COR-L47 (cell line): ENCODE results near the gene AFAP1L2.

Source experiments
- DNase-seq: peaks from one replicate; lab custom pipeline; 2025; lab: John Stamatoyannopoulos, UW

Gene AFAP1L2

GRCh38 chr10:114404171-114405010 is at the start of gene AFAP1L2:
Gene AFAP1L2 (minus strand): TSS chr10:114404502. CDS start chr10:114404455, 47 bp downstream.
- no peak for DNase-seq

DNA sequence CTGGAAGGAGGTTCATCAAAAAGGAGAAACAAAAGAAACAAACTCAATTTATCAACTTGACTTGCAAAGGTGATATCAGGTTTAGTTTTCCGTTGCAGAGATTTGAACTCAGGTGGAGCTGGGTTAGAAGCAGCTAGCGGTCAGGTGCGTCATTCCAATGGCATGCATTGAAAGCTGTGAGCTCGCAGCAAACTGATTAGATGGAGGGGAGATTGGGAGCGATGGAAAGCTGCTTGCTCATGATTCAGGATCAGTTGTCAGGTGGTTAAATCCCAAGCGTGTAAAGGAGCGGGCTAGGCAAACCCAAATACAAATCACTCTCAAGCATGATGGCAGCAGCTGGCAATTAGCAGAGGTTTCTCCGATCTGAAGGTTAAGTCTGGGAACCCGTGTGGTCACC is 49.3 kb upstream of the AFAP1L2 start:
- DNase-seq = no peak

DNA sequence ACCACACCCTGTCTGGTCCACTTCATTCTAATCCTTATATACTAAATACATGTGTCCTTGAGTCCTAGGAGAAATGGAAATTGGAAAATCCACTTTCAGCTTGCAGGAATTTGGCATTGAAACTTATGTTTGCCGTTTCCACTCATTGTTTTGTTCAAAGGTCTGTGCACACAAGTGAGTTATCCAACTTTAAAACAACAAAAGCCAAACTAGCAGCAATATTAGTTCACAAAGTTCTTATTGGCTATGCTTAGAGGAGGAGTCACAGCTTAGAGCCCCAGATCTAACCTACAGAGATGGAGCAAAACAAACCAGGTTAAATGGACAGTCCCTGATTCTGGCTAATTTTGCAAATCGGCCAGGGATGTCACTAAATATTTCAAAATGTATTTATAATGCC is 44.6 kb upstream of the AFAP1L2 start:
- no peak for DNase-seq

DNA sequence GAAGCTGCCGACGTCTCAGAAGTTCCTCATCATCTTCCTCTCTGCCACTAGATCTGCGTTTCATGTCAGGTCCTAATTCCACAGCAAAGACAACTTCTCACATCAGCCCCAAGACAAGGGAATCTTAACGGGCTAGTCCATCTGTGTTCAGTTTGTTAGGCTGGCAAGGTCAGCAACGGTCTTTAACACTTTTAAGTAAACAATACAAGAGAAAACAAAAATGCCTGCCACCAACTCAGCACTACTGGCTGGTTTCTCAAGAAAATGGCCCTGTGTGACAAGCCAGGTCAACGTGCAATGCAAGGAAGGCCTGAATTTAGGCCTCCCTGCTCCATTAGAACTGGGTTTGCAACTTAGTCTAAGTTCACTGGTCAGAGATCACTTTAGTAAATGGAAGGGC is 41.0 kb upstream of the AFAP1L2 start:
- no peak for DNase-seq

DNA sequence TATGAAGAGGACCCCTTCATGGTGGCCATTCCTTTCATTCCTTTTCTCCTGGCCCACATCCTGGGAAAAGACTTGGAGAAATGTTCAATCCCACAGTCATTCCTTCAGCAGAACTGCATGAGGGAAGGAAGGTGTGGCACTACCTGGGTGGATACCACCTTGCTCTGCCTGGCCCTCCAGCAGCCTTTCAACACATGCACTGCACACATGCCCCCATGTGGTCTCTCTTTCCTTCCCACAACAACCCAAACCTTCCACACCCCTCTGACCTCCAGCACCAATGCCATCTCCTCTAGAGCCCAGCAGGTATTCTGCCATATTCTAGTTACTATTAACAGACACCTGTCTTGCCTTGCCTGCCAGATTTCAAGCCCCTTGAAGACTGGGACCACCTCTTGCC is 40.5 kb upstream of the AFAP1L2 start:
- DNase-seq = no peak

DNA sequence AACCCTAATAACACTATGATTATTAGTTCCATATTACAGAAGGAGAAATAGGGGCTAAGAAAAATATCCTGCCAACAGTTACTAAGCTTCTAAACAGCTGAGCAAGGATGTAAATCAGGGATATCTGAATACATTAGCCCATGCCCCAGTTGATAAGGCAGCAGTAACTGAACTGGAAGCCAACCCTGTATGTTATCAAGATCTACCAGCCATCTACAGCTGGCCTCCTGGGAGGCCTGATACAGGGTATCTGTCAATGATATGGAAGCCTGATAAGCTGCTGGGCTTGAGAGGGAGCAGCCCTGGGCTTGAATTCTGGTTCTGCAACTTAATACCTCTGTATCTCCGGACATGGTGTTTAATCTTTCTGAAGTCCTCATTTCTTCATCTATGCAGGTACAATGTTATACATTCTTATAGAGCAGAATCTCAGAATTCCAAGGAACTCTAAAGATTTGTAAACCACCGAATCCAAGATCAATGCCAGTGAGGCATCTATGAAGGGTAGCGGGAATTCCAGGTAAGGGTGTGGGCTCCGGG is 37.9 kb upstream of the AFAP1L2 start:
- no peak for DNase-seq

DNA sequence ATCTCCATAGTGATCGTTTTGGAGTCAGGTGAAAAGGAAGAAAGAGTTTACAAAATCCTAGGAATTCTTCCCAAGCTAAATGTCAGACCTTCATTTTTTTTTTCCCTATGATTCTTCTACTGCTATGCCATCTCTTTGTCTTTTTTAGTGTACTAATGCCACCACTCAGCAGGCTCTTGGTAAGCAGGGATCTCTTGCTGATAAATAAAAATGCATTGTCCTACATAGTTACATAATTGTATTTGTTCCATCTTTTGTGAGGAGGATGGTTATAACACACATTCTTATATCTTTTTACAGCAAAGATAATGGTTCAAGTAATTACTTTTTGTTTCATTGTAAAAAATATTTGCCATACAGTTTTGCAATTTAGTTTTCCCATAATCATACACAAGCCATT is 36.8 kb upstream of the AFAP1L2 start:
- DNase-seq = no peak

DNA sequence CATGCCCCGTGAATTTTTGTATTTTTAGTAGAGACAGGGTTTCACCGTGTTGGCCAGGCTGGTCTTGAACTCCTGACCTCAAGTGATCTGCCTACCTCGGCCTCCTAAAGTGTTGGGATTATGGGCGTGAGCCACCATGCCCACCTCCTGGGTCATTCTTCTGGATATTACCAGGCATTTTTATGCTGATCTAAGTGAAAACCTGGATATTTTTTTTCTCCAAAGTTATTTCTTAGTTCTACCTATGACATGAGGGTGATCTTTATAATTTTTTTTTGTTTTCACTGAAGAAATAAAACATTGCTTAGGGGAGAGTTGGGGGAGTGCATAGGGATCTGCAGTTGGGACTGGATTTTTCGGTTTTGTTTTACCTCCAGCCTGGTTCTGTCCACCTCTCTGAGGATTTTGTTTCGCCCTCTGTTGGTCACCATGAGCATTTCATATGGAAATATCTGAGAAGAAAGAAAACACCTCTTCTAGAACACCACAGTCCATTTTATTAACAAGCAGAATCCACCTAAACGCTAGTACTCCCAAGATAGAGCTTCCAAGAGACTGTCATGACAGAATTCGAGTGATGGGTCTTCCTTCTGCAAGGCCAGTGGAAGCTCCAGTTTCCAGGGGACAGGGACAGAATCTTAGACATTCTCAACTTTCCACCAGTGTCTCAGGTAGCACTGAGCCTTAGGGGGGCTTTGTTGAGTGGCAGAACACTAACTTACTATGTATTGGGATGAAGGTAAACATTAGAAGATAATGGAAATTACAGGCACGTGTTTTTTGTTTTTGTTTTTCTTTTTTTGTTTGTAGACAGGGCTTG is 33.4 kb upstream of the AFAP1L2 start:
- DNase-seq = no peak

GRCh38 chr10:114436941-114437340 is 32.6 kb upstream of the AFAP1L2 start:
- DNase-seq = no peak

GRCh38 chr10:114432566-114433093 is 28.3 kb upstream of the AFAP1L2 start:
- no peak for DNase-seq

DNA sequence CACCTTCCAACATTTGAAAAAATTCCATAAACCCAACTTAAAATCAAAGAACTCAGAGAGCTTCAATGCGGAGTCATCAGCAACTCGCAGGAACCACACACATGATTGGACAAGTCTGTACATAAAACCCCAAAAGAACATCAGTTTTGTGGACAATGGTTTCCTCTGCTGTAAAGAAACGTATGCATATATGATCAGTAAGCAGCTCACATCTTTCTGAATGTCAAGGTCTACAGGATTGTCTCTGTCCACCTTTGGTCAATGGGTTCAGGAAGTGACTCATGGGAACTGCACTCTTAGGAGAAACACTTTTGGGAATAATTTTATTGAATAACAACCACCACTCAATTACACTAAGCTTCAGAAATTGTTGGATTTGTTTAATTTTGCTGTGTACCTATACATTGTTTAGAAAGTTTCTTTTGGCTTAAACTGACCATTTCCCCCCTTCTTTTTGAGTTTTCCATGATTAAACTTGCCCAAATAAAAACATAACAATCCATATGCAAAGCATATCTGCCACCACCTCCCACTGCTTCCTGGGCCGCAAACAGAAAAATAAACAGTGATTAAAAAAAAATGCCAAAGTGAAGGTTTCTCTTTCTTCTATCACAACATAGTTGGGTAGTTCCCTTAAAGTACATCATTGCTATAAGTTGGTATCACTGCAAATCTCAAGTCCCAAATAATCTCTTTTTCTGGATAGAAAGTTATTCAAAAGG is 27.3 kb upstream of the AFAP1L2 start:
- no peak for DNase-seq

- DNase-seq = no peak
Observed at GRCh38 chr10:114430688-114431413, 26.5 kb upstream of the AFAP1L2 start.

GRCh38 chr10:114429581-114430335 is 25.5 kb upstream of the AFAP1L2 start:
- DNase-seq = no peak

- no peak for DNase-seq
Observed at GRCh38 chr10:114427124-114427852, 23.0 kb upstream of the AFAP1L2 start.

GRCh38 chr10:114426476-114426875 is 22.2 kb upstream of the AFAP1L2 start:
- DNase-seq = no peak

GRCh38 chr10:114420811-114421485 is 16.6 kb upstream of the AFAP1L2 start:
- no peak for DNase-seq

GRCh38 chr10:114418109-114418508 is 13.8 kb upstream of the AFAP1L2 start:
- no peak for DNase-seq

GRCh38 chr10:114412907-114413797 is 8.8 kb upstream of the AFAP1L2 start:
- DNase-seq = no peak
